Measurements from ENCODE around the gene RNF187.

DNA sequence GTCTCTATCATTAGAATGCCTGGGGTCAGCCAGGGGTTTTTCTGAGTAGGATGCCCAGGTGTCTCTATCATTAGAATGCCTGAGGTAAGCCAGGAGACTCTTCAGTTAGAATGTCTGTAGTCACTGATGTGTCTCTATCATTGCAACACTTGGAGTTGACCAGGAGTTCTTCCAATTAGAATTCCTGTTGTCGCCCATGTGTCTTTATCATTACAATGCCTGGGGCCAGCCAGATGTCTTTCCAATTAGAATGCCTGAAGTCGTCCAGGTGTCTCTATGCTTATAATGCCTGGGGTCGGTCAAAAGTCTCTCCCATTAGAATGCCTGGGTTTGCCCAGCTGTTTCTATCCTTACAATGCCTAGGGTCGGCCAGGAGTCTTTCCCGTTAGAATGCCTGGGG, 55.8 kb downstream of the RNF187 start:
- TF ChIP-seq, protein P1, sequence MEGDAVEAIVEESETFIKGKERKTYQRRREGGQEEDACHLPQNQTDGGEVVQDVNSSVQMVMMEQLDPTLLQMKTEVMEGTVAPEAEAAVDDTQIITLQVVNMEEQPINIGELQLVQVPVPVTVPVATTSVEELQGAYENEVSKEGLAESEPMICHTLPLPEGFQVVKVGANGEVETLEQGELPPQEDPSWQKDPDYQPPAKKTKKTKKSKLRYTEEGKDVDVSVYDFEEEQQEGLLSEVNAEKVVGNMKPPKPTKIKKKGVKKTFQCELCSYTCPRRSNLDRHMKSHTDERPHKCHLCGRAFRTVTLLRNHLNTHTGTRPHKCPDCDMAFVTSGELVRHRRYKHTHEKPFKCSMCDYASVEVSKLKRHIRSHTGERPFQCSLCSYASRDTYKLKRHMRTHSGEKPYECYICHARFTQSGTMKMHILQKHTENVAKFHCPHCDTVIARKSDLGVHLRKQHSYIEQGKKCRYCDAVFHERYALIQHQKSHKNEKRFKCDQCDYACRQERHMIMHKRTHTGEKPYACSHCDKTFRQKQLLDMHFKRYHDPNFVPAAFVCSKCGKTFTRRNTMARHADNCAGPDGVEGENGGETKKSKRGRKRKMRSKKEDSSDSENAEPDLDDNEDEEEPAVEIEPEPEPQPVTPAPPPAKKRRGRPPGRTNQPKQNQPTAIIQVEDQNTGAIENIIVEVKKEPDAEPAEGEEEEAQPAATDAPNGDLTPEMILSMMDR (IDR thresholded peaks at IDR 0.05; ENCODE audit: insufficient read depth, low read depth, low read length) = no peak
- TF ChIP-seq EZH2 (IDR thresholded peaks at IDR 0.05; ENCODE audit: insufficient read depth, low read length) = no peak

All from astrocyte (in vitro differentiated cells and primary cell).